Mesothelial cell of epicardium (in vitro differentiated cells): ENCODE measurements around the gene DRC1. TPM values are rescaled to one million over a fixed set of nuclear protein-coding genes. Genes with fewer than 3 reads are reported as not detected.

ENCODE experiments used
- DNase-seq, 2 experiments: peaks; one replicate each; pipeline ENCODE4 v3.0.0; 2021; ENCODE audit warnings: low spot score in 2 of 2; ENCODE audit not compliant: unreplicated experiment in 2 of 2
- H3K27ac Mint-ChIP-seq: 2 replicates; pipeline ENCODE4 v1.8.0; 2021; ENCODE audit warnings: mixed read lengths
- H3K27me3 Mint-ChIP-seq: 2 replicates; pipeline ENCODE4 v1.8.0; 2021; ENCODE audit warnings: low read depth, mixed read lengths
- H3K36me3 Mint-ChIP-seq: 2 replicates; pipeline ENCODE4 v1.8.0; 2021; ENCODE audit warnings: mixed read lengths
- H3K4me1 Mint-ChIP-seq: 2 replicates; pipeline ENCODE4 v1.8.0; 2021; ENCODE audit warnings: mixed read lengths
- H3K4me3 Mint-ChIP-seq: 2 replicates; pipeline ENCODE4 v1.8.0; 2021; ENCODE audit warnings: mild to moderate bottlenecking, moderate library complexity, mixed read lengths
- H3K9me3 Mint-ChIP-seq: 2 replicates; pipeline ENCODE4 v1.8.0; 2021; ENCODE audit warnings: mixed read lengths
- CTCF ChIP-seq: fragments of 200-600 bp; sonication (generic); IDR thresholded peaks from one replicate; pipeline ENCODE4 v1.5.0; 2021; ENCODE audit warnings: antibody characterized with exemption; ENCODE audit not compliant: unreplicated experiment
- total RNA-seq: library from RNA; stranded (reverse); gene quantifications from 3 replicates; pipeline ENCODE4 v1.2.1, GENCODE V29; 2021

The DRC1 gene
- total RNA-seq, 1 donor from 2014 or later = 0.22 TPM

GRCh38 chr2:26429779-26430578, 28.3 kb downstream of the DRC1 start:
- H3K27ac Mint-ChIP-seq = peak overlapping the region; percentile 45
- no peak overlapping the region for H3K4me3 Mint-ChIP-seq
- TF ChIP-seq CTCF = no peak
- no peak for DNase-seq
- H3K27me3 Mint-ChIP-seq = no peaks in the 10 kb centered on the region
- H3K4me1 Mint-ChIP-seq = peaks cover 23% of the 10 kb centered on the region
- H3K36me3 Mint-ChIP-seq = no peaks in the 10 kb centered on the region
- peaks cover 6% of the 10 kb centered on the region for H3K9me3 Mint-ChIP-seq

DNA sequence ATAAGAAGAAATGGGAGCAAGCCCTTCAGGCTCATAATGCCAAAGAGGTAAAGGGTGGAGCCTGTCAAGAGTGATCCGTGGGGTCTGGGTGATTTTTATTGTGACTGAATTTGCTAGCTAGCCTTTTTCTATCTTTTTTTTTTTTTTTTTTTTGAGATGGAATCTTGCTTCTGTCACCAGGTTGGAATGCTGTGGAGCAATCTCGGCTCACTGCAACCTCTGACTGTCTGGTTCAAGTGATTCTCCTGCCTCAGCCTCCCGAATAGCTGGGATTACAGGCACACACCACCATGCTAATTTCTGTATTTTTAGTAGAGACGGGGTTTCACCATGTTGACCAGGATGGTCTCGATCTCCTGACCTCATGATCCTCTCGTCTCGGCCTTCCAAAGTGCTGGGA, 29.1 kb downstream of the DRC1 start:
- Mint-ChIP-seq H3K4me1 (peaks cover 23% of the 10 kb centered on the region), H3K27me3 (no peaks in the 10 kb centered on the region), H3K9me3 (no peaks in the 10 kb centered on the region)

DNA sequence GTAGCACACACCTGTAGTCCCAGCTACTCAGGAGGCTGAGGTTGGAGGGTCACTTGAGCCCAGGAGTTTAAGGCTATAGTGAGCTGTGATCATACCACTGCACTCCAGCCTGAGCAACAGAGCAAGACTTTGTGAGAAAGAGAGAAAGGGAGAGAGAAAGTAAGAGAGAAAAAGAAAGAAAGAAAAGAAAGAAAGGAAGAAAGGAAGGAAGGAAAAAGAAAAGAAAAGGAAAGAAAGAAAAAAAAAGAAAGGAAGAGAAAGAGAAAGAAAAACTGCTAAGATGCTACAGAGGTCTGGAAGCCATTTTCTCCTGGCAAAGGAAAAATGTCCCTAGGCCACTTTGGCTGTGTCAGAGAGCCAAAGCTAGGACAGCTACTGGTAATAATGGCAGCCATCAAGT, 30.6 kb downstream of the DRC1 start:
- Mint-ChIP-seq H3K36me3 (no peaks in the 10 kb centered on the region), H3K9me3 (no peaks in the 10 kb centered on the region), H3K27me3 (no peaks in the 10 kb centered on the region), H3K4me3 (no peak overlapping the region), H3K4me1 (peaks cover 23% of the 10 kb centered on the region), H3K27ac (no peak overlapping the region)
- no peak for DNase-seq
- no peak for TF ChIP-seq CTCF

More for the DNA sequence above, 29.1 kb downstream of the DRC1 start:
- H3K27ac Mint-ChIP-seq = no peak overlapping the region
- no peak overlapping the region for H3K4me3 Mint-ChIP-seq
- no peak for DNase-seq
- no peaks in the 10 kb centered on the region for H3K36me3 Mint-ChIP-seq
- no peak for TF ChIP-seq CTCF

DNA sequence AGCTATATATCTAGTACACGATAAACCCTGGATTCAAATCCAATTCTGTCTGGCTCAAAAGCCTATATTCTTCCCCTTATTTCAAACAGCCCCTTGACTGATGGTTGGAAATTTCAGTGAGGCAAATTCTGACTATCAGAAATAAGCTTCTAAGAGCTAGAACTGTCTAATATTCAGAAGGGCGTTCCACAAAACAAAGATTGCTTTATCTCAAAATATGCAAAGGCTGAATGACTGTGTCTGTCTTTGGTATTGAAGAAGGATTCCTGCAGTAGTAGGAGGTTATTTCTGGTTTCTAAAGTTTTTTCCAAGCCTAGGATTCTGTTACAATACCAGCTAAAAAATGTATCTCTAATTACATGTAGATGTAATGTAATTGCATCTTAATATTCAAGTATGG, 31.1 kb downstream of the DRC1 start:
- no peaks in the 10 kb centered on the region for H3K9me3 Mint-ChIP-seq
- TF ChIP-seq CTCF = no peak
- H3K36me3 Mint-ChIP-seq = no peaks in the 10 kb centered on the region
- DNase-seq = no peak
- no peaks in the 10 kb centered on the region for H3K27me3 Mint-ChIP-seq
- no peak overlapping the region for H3K27ac Mint-ChIP-seq
- H3K4me3 Mint-ChIP-seq = no peak overlapping the region
- peaks cover 23% of the 10 kb centered on the region for H3K4me1 Mint-ChIP-seq

GRCh38 chr2:26435106-26435505, 33.4 kb downstream of the DRC1 start:
- no peaks in the 10 kb centered on the region for H3K27me3 Mint-ChIP-seq
- peaks cover 22% of the 10 kb centered on the region for H3K4me1 Mint-ChIP-seq
- H3K4me3 Mint-ChIP-seq = no peak overlapping the region
- no peak overlapping the region for H3K27ac Mint-ChIP-seq
- H3K9me3 Mint-ChIP-seq = no peaks in the 10 kb centered on the region
- DNase-seq = no peak
- no peak for TF ChIP-seq CTCF
- H3K36me3 Mint-ChIP-seq = no peaks in the 10 kb centered on the region
